HG03439 (cell line): ENCODE data around the gene CEP104.

Experiments
- ATAC-seq: cut with Tn5 transposase; IDR thresholded peaks from one replicate; pipeline ENCODE4 v1.9.1; 2021; ENCODE audit warnings: mild to moderate bottlenecking, moderate library complexity; ENCODE audit not compliant: unreplicated experiment

The CEP104 gene

DNA sequence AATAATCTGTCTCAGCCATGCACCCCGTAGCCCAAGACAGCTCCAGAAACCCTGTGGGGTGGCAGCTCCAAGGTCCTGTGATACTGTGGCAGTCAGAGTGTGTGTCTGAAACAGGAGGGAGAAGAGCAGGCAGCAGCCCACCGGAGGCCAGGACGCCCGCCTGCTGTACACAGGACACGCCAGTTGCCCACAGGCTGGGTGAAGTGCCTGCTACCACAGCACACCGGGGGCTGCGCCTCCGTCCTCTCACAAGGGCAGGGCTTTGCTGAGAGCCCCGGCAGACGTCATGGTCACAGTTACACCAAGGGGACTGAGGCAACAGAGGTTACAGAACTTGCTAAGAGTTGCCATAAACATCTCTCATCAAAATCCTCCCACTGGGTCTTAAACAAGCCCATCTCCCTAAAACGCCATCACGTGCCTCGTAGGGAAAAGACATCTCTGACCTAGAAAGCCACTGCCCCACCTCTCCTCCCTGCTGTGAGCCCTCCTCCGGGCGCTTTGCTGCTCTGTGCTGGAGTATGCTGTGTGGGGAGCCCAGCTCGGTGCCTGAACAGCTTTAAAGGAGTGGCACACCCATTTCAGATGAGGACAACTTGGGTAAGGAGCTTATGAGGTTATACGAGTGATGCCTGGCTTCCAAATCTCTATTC, 37.7 kb upstream of the CEP104 start:
- ATAC-seq = no peak

DNA sequence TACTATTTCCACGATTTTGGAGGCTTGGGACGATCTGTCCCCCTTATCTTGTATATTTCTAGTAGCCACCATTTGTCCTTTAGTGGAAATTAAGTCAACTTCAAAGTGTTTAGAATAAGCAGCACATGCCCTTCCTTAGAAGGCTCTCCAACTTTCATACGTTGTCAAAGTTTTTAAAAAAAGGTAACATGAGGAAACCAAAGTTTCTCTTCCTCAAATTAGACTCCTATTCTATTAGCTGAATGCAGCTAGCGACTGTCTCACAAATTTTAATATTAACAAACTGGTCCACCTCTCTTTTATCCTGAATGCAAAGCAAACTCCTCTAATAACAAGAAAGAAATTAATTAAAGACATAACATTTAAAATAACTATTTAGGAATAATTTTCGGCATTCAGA, 36.2 kb upstream of the CEP104 start:
- no peak for ATAC-seq

DNA sequence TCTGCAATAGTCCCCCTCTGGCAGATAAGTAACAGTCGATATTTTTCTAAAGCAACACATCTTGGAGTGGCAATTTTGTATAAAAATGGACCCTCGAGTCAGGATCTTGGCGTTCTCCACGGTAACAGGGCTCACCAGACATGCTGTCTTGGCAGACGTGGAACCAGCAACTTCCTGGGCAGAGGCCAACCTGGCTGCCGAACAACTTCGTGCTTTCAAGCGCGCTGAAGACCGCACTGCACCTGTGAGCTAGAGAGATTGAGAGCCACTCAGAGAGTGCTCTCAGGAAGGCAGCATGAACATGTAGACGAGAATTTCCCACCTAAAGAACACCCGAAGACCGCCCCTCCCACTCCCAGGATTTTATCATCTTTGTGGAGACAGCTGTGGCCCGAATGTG, 35.7 kb upstream of the CEP104 start:
- ATAC-seq = no peak

DNA sequence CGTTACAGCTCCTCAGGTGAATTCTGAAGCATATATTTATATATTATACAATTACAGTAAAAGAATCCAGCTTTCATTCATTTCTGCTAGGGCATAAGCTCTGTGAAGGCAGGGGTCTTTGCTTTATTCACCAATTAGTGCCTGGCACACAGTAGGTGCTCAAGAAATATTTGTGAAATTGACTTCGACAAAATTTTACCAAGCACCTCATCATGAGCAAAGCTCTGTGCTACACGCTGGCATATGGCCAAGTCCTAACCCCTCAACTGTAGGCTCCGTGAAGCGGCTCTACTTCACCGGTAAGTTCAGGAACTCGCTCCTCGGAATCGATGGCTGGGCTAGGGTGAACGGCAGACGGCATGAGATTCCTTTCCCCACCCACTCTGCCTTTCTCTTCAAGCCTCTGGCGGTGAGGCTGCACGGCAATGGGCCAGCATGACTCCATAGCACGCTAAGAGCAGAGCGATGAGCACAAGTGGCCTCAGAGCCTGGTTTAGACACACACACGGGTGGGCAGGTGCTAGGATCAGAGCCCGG, 34.4 kb upstream of the CEP104 start:
- ATAC-seq = no peak

DNA sequence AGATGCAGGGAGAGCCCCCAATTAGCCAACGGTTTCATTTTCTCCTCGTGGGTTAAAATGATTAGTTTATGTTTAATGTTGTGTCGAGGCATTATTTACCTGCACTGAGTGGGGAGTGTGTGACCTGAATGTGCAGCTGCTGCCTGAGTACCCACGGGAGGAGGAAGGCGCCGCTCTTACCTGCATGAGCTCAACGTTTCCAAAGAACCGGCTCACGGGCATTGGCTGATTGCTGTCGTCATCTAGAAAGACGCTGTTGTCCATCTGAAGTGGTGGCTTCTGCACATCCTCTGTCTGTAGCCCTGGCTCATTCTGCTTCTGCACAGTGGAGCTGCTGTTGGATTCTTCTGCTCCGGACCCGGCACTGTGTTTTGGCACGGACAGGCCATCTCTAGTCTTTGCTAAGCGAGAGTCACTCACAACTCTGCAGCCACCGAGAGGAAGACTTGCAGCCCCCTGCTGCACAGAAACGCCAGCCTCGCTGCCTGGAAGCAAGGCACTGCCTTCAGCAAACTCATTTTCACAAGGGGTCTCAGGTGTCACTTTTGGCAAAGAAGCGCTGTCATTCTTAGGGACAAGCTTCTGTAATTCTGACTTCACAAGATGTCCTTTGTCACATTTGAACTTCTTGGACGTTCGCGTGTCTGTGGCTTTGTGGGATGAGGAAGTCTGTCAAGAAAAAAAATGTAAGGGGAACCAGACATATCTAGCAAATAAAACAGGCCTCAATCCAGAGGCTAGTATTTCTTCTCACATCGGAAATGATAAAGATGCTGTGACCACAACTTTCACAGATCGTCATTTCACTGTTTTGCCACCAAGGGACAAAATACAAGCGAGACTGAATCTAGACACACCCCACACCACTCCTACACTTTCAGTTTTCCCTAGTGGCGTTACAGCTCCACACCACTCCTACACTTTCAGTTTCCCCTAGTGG, 33.6 kb upstream of the CEP104 start:
- no peak for ATAC-seq

DNA sequence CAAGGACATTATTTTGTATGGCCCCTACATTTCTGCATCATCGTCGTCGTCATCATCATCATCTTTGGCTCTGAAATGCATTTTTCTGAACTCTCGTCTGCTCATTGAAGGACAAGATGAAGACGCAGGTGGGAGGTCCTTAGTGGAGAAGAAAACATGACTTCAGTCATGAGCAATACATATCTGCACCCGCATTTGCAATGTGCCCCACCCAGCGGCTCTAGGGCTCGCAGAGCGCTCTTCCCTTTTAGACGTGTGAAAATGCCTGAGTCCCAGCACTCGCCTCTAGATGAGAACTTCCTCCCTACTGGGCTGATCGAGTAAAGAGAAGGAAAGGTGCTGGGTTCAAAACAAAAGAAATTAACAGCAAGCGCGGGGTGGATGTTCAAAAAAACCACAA, 32.9 kb upstream of the CEP104 start:
- no peak for ATAC-seq

DNA sequence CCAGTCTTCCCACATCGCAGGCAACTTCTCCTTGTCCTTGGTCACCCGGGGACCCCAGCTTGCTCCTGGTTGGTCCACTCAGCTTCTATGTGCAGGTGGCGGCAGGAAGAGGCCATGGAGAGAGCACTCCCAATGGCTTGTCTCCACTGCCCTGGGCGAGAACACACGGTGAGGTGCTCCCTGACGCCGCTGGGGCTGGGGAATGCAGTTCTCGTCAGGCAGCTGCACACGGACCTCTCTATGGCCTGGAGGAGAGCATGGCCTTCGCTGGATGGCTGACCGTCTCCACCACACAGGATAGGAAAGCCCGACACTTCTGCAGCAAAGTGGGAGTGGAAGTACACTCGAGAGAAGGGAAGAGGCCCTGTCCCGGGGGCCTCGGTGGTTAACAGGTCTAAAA, 31.3 kb upstream of the CEP104 start:
- no peak for ATAC-seq

DNA sequence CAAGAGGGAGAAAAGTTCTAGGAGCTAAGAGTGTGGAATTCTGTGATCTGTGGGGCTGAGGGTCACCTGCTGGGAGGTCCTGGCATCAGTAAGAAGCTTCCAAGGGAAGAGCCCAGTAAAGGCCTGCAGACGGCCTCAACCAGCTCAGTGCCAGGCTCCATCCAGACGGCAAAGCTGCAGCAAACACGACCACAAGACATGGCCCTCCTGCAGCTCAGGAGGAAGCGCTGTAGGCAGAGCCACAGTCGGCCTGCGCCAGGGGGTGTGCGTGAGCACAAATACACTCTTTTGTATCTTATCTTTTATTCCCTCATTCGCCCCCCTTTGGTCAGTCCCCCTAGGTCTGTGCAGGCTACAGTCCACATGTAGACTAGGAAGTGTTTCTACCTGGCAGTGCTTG, 29.7 kb upstream of the CEP104 start:
- no peak for ATAC-seq

DNA sequence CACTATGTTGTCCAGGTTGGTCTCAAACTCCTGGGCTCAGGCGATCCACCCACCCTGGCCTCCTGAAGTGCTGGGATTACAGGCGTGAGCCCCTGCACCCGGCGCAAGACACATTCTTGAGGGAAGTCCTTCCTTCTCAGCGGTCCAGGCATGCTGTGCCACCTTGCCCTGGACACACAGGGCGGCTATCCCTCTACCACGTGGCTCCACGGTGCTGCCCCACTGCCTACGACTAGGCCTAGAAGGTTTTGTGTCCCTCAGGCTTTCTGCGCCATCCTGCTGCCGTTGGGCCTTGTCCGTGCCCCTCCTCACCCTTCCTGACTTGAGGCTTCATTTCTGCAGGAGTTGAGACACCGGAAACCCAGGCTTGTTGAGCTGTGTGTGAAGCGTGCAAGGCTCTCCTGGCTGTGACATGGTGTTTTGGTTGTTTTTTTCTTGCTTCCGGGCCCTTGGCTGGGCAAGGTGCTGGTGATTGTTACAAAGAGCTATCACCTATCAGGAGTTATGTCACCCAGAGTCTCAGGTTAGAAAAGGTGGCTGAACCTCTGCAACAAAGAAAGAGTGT, 29.2 kb upstream of the CEP104 start:
- no peak for ATAC-seq

DNA sequence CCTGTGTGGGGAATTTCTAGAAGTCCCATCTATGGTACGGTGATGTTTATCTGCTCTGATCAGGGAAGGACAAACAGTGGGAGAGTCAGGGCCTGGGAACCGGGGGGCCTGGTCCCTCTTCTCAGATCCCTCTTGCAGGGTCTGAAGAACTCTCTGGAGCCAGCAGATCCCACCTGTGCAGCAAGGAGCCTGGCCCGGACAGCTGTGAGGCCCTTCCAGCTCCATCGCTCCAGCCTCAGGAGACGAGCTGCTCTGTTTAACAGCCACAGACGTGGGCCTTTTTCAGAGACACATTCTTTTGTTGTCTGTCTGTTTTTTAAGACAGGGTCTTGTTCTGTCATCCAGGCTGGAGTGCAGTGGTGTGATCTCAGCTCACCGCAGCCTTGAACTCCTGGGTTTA, 28.6 kb upstream of the CEP104 start:
- no peak for ATAC-seq

DNA sequence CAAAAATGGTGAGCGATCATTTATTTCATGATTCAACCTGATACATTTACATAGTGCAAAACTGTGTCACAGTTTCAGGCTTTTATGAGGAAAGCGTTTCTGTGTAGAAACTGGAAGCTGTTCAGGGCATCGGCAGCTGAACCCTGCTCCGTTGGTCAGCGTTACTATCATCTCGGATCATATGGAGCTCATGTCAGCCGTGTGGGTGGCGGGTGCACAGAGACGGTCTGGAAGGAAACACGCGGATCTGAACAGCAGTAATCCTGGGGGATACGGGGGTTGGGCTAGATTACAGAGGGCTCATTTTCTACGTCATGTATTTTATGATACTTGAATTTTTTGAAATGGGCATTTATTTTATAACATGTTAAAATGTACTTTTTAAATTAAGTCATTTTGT, 28.0 kb upstream of the CEP104 start:
- no peak for ATAC-seq

DNA sequence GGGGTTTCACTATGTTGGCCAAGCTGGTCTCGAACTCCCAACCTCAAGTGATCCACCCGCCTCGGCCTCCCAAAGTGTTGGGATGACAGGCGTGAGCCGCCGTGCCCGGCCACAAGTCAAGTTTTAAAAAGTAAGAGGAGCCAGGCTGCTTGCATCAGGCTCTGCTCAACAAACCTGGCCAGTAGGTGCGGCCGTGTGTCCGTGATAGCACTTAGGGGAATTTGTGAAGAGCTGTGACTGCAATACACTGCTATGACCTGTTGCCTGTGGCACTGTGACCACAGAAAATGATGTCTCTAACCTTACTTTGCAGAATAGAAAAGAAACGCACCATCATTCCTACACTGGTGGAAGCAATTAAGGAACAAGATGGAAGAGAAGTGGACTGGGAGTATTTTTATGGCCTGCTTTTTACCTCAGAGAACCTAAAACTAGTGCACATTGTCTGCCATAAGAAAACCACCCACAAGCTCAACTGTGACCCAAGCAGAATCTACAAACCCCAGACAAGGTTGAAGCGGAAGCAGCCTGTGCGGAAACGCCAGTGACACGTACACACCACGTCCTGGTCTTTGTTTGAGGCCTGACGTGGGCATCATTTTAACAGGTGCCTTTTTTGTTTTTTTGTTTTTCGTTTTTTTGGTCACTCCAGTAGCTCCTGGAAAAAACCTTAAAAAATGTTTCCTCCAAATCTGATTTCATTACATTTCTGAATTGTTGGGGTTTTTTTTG, 26.3 kb upstream of the CEP104 start:
- ATAC-seq = no peak

DNA sequence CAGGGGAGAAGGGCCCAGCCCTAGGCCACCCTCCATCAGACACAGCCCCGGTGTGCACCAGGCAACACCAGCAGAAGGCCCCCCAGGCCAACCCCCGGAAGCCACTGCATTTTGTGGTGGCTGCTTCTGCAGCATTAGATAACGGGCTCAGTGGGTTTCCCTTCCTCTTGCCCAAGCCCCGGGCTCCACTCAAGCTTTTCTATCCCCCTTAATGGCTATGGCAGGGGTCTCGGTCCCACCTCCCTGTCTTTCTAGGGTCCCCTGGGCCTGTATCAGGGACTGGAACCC, 24.1 kb upstream of the CEP104 start:
- no peak for ATAC-seq

DNA sequence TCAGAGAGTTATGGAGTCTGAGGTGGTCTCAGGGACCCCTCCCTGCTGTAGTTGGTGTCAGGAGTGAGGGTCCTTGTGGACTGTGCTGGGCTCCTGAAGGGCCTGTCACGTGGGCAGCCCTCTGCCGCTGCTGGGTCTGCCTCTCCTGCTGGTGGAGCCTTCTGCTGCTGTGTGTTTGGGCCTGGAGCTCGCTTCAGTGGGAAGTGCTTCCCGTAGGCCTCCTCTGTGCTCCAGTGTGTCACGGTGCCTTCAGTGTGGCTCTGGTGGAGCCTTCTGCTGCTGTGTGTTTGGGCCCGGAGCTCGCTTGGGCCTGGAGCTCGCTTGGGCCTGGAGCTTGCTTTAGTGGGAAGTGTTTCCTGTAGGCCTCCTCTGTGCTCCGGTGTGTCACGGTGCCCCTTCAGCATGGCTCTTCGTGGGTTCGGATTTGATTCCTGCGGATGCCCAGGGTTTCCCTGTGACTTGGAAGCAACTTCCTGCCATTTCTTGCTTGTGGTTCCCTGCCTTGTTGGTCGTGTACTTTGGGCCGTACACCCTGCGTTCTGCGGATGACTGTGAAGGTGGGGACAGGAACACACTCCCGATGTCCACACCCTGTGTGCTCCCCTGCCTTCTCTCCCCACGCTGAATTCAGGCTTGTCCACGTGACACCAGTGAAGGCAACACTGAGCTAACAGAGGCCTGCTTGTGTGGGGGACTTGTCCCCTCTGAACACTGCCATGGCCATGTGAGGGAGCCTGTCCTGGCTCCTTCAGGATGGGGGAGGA, 23.6 kb upstream of the CEP104 start:
- ATAC-seq = no peak

DNA sequence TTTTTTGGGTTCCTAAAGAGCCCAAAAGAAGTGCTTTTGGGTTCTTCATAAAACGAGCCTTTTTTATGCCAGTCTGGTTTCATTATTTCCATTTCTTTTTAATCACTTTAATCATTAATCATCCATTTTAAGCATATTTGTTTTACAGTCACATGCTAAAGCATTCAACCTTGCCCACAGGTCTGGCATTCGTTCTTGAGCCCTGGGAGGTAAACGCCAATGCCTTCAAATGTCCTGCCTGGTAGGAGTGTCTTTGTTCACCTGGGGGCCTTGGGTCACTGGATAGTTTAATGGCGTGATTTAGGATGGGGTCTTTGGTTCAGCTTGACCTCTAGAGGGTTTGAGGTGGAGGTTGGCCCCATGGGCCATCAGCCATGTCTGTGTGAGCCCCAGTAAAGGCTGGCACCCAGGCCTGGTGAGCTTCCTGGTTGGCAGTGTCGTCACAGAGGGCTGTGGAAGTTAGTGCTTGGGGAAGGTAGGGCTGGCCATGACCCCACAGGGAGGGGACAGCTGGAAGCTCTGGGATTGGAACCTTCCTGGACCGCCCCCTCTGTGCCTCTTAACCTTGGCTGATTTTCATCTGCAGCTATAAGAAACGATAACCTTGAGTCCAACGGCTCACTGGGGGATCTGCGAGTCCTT, 22.9 kb upstream of the CEP104 start:
- no peak for ATAC-seq

DNA sequence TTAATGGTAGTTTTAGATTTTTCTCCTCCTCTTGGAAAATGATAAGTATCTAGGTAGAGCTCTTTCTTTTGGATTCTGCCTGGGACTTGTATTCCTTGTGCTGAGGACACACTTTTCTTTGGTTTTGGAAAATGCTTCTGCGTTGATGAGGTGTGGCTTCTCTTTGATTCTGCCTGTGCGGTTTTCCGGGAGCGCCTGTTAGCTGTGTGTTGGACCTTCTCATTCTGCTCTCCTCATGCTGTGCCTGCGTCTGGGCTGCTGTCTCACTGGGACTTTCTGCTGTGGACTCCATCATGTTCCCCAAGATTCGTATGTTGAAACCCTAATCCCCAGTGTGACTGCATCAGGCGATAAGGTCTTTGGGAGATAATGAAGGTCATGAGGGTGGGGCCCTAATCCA, 22.1 kb upstream of the CEP104 start:
- ATAC-seq = no peak

DNA sequence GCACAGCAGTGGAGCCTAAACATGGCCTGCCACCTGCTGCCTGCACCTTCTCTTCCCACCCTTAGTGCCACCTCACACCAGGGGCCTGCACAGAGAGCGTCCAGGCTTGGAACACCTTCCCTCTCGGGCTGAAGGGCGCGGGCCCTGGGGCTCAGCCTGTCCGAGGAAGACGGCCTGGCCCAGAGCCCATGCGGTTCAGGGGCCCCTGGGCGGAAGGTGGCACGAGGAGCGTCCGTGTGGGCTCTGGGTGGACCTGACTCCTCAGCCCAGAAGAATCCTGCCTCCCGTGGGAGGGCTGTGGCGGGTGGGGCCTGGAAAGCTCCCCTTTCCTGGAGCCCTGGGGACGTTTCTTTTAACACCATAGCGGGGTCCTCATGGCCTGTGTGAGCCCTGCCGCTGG, 19.7 kb upstream of the CEP104 start:
- no peak for ATAC-seq

DNA sequence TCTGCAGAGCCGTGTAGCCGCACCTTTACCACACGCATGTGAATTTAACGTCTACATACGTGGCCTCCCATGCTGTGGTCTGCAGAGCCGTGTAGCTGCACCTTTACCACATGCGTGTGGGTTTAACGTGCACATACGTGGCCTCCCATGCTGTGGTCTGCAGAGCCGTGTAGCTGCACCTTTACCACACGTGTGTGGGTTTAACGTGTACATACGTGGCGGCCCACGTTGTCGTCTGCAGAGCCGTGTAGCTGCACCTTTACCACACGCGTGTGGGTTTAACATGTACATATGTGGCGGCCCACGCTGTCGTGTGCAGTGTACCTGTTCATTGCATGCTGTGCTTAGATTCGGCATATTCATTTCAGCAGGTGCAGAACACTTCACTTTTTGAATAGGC, 17.7 kb upstream of the CEP104 start:
- ATAC-seq = no peak

DNA sequence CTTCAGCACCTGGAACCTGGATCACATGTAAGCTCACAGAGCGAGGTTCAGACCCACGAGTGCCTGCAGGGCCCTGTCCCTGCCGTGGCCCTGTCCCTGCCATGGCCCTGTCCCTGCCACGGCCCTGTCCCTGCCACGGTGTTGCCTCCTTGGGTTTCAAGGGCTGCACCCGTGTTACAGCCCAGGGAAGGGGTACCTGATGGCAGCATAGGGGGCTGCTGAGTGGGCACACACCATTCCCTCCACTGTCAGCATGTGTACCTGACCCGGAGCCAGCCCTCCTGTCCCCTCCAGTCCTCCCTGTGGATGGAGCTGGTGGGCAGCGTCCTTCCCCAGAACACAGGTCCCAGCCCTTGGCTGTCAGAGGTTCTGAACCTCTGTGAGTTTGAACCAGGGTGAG, 15.5 kb upstream of the CEP104 start:
- ATAC-seq = no peak

DNA sequence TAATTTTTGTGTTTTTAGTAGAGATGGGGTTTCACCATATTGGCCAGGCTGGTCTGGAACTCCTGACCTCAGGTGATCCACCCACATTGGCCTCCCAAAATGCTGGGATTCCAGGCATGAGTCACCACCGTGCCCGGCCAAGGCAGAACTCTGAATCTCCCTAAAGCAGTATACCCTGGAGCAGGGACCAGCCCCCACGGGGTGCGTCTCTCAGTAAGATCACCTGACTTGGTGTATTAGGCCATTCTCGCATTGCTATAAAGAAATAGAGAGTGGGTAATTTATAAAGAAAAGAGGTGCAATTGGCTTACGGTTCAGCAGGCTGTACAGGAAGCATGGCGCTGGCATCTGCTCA, 14.4 kb upstream of the CEP104 start:
- ATAC-seq = no peak
